Dermis microvascular lymphatic vessel endothelial cell (primary cell): Measurements from ENCODE around the gene GEMIN2. TPM values are rescaled to one million over a fixed set of nuclear protein-coding genes. Genes with fewer than 3 reads are reported as not detected.
"Not testable (repeated sequence)": the region's sequence is repeated elsewhere in the genome, so short reads cannot be mapped to it uniquely, and the experiment has no call there.

Source experiments
- DNase-seq, 2 donors: peaks; one replicate each; pipeline versions ENCODE4 v3.0.0 to v3.0.0-alpha.2; 2010; ENCODE audit warnings: low read depth in 2 of 2
- total RNA-seq: library from RNA; depleted of rRNA; stranded (reverse); fragments of >200 nt; gene quantifications from 2 replicates; pipeline ENCODE4 v1.2.1, GENCODE V29; 2014

Gene GEMIN2
- total RNA-seq, 1 donor from 2014 or later = 21.3 TPM

- DNase-seq = no peak
Measured at GRCh38 chr14:39176263-39177167, 62.4 kb downstream of the GEMIN2 start.

- no peak for DNase-seq
Measured at GRCh38 chr14:39177168-39177545, 63.0 kb downstream of the GEMIN2 start.

GRCh38 chr14:39179042-39179441, 64.9 kb downstream of the GEMIN2 start:
- no peak for DNase-seq

GRCh38 chr14:39180553-39180952, 66.4 kb downstream of the GEMIN2 start:
- no peak for DNase-seq

- no peak for DNase-seq
Measured at GRCh38 chr14:39181026-39181692, 67.0 kb downstream of the GEMIN2 start.

GRCh38 chr14:39181693-39182047, 67.5 kb downstream of the GEMIN2 start:
- no peak for DNase-seq

GRCh38 chr14:39182770-39183684, 68.9 kb downstream of the GEMIN2 start:
- DNase-seq = no peak

GRCh38 chr14:39183685-39184003, 69.5 kb downstream of the GEMIN2 start:
- DNase-seq = not testable (repeated sequence)

- no peak for DNase-seq
Measured at GRCh38 chr14:39184628-39185255, 70.6 kb downstream of the GEMIN2 start.

GRCh38 chr14:39185256-39186049, 71.3 kb downstream of the GEMIN2 start:
- no peak for DNase-seq

Other genes starting within 250 kb of the GEMIN2 start
- gene SEC23A, start 11.1 kb upstream of the GEMIN2 start, total RNA-seq = 200 and 239 TPM in 2 replicates
- gene TRAPPC6B, start 56.0 kb downstream of the GEMIN2 start, total RNA-seq = 21.6 and 23.0 TPM in 2 replicates
- gene PNN, start 60.9 kb downstream of the GEMIN2 start, total RNA-seq = 9.4 and 10.2 TPM in 2 replicates
- gene MIA2, start 119.6 kb downstream of the GEMIN2 start, total RNA-seq = 9.2 and 11.5 TPM in 2 replicates